Measurements from ENCODE around the gene CHRM2.

CHRM2 gene

GRCh38 chr7:136957391-136957790 lies 88.9 kb downstream of the CHRM2 start:
- no peak for DNase-seq (ENCODE audit: low read depth in 2 of 2)

- DNase-seq (ENCODE audit: low read depth in 2 of 2): no peak
Measured at GRCh38 chr7:136958016-136958415, 89.6 kb downstream of the CHRM2 start.

- DNase-seq (ENCODE audit: low read depth in 2 of 2): no peak
Measured at GRCh38 chr7:136964347-136964746, 95.9 kb downstream of the CHRM2 start.

- DNase-seq (ENCODE audit: low read depth in 2 of 2): no peak
Measured at GRCh38 chr7:136966825-136967224, 98.4 kb downstream of the CHRM2 start.

- no peak for DNase-seq (ENCODE audit: low read depth in 2 of 2)
Measured at GRCh38 chr7:136969761-136970160, 101.3 kb downstream of the CHRM2 start.

- DNase-seq (ENCODE audit: low read depth in 2 of 2): no peak
Measured at GRCh38 chr7:136971776-136972175, 103.3 kb downstream of the CHRM2 start.

GRCh38 chr7:136976504-136977251 lies 108.2 kb downstream of the CHRM2 start:
- DNase-seq (ENCODE audit: low read depth in 2 of 2): no peak

- no peak for DNase-seq (ENCODE audit: low read depth in 2 of 2)
Measured at GRCh38 chr7:136993377-136993776, 124.9 kb downstream of the CHRM2 start.

- no peak for DNase-seq (ENCODE audit: low read depth in 2 of 2)
Measured at GRCh38 chr7:136997735-136998134, 129.3 kb downstream of the CHRM2 start.

GRCh38 chr7:136998495-136998894 lies 130.0 kb downstream of the CHRM2 start:
- DNase-seq (ENCODE audit: low read depth in 2 of 2): no peak

GRCh38 chr7:137000621-137001020 lies 132.2 kb downstream of the CHRM2 start:
- DNase-seq (ENCODE audit: low read depth in 2 of 2): no peak

GRCh38 chr7:137001041-137001440 lies 132.6 kb downstream of the CHRM2 start:
- no peak for DNase-seq (ENCODE audit: low read depth in 2 of 2)

- no peak for DNase-seq (ENCODE audit: low read depth in 2 of 2)
Measured at GRCh38 chr7:137001478-137001877, 133.0 kb downstream of the CHRM2 start.

GRCh38 chr7:137003086-137003485 lies 134.6 kb downstream of the CHRM2 start:
- DNase-seq (ENCODE audit: low read depth in 2 of 2): no peak

GRCh38 chr7:137003566-137003965 lies 135.1 kb downstream of the CHRM2 start:
- DNase-seq (ENCODE audit: low read depth in 2 of 2): no peak

- no peak for DNase-seq (ENCODE audit: low read depth in 2 of 2)
Measured at GRCh38 chr7:137005873-137006272, 137.4 kb downstream of the CHRM2 start.

- no peak for DNase-seq (ENCODE audit: low read depth in 2 of 2)
Measured at GRCh38 chr7:137006293-137006692, 137.8 kb downstream of the CHRM2 start.

GRCh38 chr7:137007001-137007694 lies 138.7 kb downstream of the CHRM2 start:
- DNase-seq (ENCODE audit: low read depth in 2 of 2): no peak

- DNase-seq (ENCODE audit: low read depth in 2 of 2): no peak
Measured at GRCh38 chr7:137009404-137009803, 141.0 kb downstream of the CHRM2 start.

- no peak for DNase-seq (ENCODE audit: low read depth in 2 of 2)
Measured at GRCh38 chr7:137015015-137015414, 146.6 kb downstream of the CHRM2 start.

- DNase-seq (ENCODE audit: low read depth in 2 of 2): no peak
Measured at GRCh38 chr7:137017221-137017620, 148.8 kb downstream of the CHRM2 start.

GRCh38 chr7:137018468-137018867 lies 150.0 kb downstream of the CHRM2 start:
- DNase-seq (ENCODE audit: low read depth in 2 of 2): no peak

- no peak for DNase-seq (ENCODE audit: low read depth in 2 of 2)
Measured at GRCh38 chr7:137020351-137020750, 151.9 kb downstream of the CHRM2 start.

Data from stimulated activated CD8-positive, alpha-beta memory T cell treated with anti-CD3 and anti-CD28 coated beads, Interleukin-7, amount 100 ng/mL, for 4 hours (primary cell).